Tongue (tissue), 2 donors: ENCODE data around the gene FSD2. TPM values are rescaled to one million over a fixed set of nuclear protein-coding genes. Genes with fewer than 3 reads are reported as not detected.
"Not testable (repeated sequence)": the region's sequence is repeated elsewhere in the genome, so short reads cannot be mapped to it uniquely, and the experiment has no call there.

Experiments
- DNase-seq: peaks from one replicate; pipeline ENCODE4 v3.0.0-alpha.2; 2015
- total RNA-seq: library from RNA; depleted of rRNA; stranded (reverse); fragments of >200 nt; gene quantifications from one replicate; pipeline ENCODE4 v1.2.3, GENCODE V29; 2014

FSD2 gene
- total RNA-seq, 1 donor from 2014 or later = 58.6 TPM

DNA sequence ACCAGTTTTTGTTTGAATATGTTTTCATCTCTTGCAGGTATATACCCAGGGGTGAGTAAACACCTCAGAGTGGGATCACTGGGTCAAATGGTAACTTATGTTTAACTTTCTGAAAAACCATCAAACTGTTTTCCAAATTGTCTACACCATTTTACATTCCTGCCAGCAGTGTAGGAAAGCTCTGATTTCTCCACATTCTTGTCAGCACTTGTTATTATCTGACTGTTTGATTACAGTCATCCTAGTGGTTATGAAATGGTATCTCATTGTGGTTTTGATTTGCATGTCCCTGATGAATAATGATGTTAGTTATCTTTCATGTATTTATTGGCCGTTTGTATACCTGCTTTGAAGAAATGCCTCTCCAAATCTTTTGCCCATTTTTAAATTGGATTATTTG lies 13.8 kb downstream of the FSD2 start:
- DNase-seq = no peak

DNA sequence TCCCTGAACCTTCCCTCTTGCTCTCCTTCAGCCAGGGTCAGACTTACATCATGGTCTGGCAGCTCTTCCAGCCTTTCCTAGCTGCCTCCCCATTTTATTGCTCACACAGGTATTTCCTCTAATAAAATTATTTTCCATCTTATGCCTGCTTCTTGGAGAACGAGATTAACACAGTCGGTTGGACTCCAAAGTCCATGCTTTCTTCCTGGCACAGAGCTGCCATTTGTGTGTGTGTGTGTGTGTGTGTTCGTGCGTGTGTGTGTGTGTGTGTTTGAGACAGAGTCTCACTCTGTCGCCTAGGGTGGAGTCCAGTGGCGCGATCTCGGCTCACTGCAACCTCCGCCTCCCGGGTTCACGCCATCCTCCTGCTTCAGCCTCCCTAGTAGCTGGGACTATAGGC lies 15.5 kb downstream of the FSD2 start:
- no peak for DNase-seq

DNA sequence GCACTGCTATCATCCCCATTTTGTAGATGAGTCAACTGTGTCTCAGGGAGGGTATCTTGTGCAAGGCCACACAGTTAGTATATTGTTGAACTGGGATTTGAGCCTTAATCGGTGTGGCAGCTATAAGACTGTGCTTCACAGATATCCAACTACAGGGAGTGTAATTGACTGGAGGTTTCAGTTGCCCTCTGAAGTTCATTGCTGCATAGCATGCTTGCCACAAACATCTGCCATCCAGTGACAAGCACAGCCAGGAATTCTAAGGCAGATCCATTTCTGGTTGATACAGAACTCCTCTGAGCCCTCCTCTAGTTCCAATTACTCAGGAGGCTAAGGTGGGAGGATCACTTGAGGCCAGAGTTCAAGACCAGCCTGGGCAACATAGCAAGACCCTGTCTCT lies 16.4 kb downstream of the FSD2 start:
- DNase-seq = no peak

DNA sequence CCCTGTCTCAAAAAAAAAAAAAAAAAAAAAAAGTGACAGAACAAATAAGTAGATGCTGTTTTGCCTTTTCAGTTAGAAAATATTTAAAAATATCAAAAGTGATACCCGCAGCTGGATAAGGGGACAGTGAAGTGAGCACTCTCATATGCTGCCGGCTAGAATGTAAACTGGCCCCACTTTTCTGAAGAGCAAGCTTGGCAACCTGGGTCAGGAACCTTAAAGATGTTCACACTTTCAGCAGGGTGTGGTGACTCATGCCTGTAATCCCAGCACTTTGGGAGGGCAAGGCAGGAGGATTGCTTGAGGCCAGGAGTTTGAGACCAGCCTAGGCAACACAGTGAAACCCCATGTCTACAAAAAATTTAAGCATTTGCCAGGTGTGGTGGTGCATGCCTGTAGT lies 17.4 kb downstream of the FSD2 start:
- DNase-seq = no peak

DNA sequence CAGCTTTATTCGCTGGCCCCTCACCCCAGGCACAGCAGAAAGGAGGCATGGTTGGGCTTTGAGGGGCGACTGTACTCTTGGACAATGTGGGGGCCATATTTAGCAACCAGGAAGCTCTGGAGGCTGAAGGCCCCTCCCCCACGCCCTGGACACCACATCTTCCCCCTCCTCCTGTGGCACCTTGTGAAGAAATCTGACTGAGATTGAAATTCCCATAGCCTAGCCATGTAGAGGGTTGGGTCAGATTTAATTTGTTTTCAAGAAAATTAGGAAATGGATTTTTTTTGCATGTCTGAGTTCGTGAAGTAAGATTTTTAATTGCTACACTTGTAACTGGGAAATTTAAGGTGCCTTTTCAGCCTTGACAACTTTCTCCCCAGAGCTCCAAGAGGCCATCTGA lies 24.5 kb downstream of the FSD2 start:
- DNase-seq = no peak

DNA sequence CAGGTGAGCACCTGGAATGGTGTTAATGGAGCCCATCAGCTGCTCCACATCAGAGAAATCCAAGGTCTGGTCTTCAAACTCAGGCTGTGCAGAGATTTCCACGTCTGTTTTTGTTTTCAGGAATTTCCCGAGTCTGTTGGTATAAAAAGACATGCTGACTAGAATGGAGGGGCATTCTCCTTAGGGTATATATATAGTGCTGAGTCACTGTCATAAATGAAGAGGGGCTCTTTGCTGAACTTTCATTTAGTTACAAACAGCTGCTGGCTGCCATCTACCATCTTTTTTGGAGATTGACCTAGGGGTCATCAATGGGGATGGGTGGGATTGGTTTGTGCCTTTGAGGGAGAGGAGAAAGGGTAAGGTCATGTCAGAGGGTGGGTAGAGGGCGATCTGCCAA lies 27.1 kb downstream of the FSD2 start:
- DNase-seq = no peak

DNA sequence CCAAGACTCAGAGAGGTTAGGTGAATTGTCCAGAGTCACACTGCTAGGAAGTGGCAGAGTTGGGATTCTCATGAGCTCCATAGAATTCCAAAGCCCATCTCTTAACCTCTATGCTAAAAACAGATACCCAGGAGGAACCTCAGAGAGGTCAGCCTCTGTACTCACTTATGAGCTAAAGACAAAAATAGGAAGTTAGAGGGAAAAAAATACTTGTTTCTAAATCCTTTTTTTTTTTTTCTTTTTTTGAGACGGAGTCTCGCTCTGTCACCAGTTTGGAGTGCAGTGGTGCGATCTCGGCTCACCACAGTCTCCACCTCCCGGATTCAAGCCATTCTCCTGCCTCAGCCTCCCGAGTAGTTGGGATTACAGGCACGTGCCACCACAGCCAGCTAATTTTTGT lies 31.4 kb downstream of the FSD2 start:
- no peak for DNase-seq

DNA sequence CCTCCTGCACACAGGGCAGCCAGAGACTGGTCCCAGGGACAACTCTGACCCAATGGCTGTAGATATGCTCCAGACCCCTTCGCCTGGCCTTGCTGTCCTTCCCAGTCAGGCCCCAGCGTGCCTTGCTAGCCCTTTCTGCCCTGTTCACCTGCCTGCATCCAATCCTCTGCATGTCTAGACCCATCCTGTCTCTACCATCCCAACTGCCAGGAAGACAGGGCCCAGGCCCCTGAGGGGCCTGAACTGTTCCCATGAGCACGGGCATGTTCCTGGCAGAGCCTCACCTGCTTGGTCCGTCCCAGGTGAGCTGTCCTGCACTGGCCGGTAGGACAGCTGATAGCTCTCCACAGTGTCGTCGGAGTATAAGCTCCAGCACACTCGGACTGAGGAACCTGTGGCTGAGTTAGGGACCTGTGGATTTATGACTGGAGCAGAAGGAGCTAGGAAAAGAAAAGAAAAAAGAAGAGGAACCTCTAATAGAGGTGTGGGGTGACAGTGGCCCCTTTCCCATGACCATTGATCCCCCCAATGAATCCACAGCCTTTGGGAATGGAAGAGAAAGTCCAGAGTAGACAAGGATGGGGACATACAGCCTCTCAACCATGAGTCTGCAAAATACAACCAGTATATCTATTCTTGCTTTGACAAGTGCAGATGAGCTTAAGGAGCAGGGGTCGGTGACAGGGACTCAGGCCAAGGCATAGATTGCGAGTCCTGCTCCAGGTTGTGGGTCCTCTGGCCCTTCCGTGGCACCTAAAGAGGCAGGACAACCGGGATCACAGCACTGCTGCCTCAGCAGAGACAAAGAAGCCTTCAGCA lies 33.9 kb downstream of the FSD2 start:
- no peak for DNase-seq

DNA sequence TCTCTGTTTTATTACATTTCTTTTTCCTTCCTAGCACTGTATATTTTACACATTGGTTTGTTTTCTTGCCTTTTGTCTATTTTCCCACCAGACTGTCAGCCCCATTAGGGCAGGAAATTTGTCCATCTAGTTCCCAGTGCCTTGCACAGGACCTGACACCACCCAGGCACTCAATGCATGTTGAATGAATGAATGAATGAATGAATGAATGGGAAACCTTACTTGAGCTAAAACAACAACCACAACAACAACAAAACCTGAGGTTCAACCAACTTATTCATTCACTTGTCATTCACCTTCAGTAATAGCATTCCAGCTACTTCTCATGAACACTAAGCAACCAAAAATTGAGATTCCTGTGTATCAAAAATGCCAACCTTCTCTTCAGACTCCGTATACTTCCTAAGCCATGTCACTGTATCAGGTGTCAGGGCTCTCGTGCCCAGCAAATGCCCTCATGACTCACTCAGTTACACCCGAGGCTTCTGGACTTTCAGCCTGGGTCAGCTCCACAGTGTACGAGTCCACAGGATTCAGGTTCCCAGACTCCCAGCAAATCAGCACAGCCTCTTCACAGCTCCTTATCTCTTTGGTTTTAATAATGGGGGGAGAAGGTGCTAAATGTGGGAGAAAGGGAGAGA lies 37.3 kb downstream of the FSD2 start:
- no peak for DNase-seq

DNA sequence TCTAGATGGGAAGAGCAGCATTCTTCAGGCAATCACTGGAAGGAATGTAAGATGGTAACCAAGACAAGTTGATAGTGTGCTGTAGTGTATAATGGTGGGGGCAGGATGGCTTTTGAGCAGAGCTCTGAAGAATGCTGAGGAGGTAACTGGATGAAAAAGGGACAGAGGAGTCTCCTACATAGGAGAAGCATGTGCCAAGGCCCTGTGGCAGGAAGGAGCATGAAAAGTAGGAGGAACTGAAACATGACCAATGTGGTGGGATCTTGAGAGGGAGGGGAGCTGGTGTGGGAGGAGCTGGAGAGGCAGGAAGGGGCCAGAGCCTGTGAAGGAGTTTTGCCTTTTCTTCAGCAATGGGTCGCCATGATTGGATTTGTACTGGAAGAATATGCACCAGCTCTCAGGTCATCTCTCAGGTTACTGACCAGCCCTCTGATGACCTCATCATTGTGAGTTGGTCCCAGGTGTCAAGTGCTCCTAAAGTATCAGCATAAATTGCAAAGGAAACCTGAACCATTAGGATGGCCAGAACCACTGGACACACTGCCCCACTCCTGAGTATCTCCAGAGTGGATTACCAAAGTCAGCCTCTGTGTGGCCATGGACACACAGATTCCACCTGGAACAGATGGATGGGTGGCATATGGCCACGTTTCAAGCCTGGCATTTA lies 38.6 kb downstream of the FSD2 start:
- no peak for DNase-seq

DNA sequence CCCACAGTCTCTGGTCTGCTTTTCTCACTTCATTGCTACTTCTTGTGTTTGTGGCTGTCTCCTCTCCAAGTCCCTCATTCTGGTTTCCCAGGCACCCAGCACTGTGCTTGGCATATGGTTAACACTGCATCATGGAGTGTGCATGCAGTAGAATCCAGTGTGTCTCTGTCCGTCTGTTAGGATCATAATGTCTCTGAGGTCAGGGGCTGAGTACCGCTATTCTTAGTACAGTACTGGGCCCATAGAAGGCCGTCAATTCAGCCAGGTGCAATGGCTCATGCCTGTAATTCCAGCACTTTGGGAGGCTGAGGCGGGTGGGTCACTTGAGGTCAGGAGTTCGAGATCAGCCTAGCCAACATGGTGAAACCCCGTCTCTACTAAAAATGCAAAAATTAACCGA lies 39.7 kb downstream of the FSD2 start:
- DNase-seq = not testable (repeated sequence)

DNA sequence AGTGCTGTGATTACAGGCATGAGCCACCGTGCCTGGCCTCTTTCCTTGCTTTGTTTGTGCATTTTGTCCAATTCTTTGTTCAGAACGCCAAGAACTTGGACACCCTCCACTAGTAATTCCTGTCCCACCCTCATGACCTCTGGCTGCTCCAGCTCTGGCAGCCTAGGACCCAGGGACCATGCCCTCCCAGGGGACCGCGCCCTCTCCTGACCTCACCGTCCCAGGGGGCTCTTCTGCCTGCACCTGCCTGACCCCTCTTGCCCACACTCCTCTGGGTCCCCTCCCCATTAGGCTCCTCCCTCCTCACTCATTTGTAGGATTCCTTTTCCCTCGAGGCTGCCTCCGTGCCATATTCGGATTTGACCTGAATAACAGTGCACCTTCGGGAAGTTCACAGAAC lies 41.1 kb downstream of the FSD2 start:
- no peak for DNase-seq

DNA sequence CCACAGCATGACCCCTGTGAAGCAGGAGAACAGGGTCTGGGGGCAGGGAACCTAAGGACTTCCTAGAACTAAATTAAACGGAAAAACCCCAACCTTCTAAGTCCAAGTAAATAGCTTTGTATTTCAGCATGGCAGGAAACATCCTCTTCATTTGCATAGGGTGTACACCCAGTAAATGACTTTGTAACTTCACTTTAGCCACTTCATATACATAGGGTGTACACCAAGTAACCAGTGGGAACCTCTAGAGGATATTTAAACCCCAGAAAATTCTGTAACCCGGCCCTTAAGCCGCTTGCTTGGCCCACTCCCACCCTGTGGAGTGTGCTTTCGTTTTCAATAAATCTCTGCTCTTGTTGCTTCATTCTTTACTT lies 41.8 kb downstream of the FSD2 start:
- DNase-seq = no peak

DNA sequence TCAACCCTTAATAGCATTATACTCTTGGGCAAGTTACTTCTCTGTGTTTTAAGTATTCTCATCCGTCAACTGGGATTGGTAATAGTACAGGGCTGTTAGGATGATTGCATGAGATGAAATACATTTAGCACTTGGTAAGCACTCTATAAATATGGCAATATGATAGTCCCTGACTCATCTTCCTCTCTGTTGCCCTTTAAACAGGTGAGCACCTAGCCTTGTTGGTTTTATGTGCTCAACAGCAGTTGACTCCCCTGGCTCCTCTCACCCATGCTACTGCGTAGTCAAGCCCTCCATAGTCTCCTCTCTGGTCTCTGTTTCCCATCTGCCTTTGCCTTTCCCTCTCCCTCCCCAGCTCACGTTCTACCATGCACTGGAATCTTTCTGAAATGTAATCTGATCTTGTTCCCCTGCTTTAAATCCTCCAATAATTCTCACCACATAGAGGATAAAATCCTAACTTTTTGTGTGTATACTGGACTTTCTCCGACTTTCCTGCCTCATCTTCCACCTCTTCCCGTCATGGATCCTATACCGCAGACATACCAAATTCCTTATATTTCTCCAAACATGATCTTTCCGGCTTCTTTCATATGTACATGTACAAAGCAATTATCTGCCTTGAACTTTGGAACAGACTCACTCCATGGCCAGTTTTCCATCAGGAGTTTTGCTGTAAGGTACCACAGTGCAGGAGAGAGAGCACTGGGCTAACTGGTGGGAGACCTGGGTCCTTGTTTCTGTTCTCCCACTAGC lies 42.3 kb downstream of the FSD2 start:
- DNase-seq = no peak

DNA sequence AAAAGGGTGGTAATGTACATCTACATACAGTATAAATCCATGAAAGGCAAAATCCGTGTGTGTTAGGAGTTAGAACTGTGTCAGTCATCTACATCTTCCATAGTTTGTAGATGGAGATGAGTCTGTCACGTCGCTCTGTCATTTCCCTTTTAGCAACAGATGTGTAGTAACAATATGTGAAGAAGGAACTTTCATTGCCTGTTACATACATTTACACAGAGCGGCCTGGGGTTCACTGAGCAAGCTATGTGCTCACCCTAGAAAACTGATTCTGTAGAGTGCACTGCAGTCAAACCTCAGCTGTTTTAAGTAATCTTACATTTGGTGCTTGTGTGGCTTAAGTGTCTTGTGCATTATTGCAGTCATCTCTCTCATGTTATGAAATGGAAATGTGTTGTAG lies 54.6 kb downstream of the FSD2 start:
- DNase-seq = no peak

DNA sequence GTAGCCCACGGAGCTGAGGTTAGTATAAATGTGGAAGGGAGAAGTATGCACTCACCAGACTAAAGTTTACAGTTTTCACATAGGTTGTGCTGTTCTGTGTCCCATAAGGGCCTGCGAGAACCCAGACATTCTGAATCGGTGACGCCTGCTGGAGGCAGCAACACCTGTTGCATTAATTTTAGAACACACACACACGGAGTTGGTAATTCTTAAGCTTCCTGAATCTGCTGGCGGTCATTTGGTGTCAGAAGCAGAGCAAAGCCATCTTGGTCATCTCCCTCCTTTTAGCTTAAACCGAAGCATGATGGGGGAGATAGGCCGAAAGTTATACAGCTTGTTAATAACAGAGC lies 55.1 kb downstream of the FSD2 start:
- peak; percentile 67 for DNase-seq

DNA sequence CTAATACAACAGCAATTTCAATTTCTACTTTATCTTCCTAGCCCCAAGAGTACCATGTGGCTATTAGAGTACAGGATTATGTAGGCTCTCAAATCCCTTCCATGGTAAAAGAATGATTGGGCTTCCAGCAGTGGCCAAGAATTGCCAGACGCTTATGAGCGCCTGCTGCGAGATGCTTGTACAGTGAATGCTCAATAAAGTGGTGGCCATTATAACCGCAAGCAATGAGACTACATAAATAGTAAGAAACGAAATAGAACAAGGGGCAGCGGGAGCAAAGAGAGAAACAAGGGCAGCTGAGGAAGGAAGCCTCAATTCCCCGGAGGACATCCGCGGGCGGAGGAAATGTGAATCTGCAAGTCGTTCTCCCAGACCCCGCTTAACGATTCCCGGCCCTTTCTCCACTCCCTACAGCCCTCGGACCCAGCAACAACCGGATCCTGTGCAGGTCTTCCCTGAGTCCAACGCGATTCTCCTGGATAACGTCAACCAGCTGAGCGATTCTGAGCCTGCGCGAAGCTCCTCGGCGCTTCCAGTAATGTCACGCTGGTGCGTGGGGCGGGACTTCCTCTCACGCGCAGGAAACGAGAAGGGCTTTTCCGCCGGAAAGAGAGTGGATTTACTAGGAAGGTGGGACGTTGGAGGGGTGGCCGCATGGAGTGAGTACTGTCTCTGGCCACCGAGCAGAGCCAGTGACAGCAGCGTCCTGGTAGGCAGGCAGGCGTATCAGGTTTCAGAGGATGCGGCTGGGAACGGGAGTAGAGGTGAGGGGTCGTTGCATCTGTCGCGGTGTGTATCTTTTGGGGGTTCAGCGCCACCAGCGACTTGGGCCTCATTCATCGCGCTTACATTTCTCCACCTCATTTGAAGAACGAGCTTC lies 55.7 kb downstream of the FSD2 start:
- peak; percentile 98 for DNase-seq

DNA sequence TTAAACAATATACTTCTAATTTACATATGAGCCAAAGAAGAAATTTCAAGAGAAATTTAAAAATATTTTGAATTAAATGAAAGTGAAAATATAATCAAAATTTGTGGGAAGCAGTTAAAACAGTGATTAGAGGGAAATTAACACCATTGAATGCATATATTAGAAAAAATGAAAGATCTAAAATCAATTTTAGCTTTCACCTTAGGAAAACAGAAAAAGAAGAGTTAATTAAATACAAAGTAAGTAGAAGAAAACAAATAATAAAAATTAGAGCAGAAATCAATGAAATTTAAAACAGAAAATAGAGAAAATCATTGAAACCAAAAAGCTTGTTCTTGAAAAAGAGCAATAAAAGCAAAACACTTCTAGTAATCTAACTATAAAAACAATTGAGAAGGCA lies 57.6 kb downstream of the FSD2 start:
- DNase-seq = no peak

DNA sequence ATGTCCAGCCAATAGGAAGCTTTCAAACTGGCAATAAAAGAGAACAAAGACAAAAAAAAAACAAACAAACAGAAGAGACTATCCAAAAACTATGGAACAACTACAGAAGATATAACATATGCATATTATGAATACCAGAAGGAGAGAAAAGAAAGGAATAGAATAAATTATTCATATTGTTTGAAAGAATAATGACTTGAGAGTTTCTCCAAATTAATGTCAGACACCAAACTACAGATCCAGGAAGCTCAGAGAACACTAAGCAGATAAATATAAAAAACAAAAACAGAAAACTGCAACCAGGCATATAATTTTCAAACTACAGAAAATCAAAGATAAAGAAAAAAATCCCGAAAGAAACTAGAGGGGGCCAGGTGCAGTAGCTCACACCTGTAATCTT lies 62.1 kb downstream of the FSD2 start:
- DNase-seq = no peak

DNA sequence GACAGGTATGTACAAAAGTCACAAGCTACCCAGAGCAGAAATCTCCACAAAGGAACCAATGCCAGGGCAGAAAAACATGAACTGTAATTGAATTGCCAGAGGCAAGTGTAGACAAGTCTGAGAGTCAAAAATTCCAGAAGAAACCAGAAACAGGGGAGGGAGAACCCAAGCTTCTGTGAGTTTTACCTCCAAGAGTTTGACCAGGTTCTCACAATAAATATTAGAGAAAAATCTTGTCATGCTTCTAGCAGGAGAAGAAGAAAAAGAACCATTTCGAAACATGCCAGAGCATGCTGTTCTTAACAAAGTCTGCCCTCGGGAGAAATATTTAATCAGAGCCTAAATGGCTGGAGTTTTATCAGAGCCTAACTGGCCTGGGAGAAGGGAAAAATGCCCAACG lies 63.7 kb downstream of the FSD2 start:
- DNase-seq = no peak

DNA sequence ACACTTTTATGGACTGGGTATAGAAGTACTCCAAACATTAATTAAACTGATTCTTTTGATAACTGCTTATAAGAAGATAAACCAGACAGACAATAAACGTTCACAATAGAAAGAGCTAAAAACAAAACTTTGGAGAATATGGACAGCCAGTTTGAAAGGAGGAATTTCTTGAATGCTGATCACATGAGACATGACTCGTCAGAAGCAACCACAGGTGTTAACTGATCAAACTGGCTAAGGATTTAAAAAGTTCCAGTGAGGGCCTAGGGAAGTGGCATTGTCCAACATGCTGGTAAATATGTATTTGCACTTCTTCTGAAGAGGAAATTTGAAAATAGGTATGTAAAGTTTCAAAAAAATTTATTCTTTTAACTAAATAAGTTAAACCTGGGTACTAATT lies 66.8 kb downstream of the FSD2 start:
- no peak for DNase-seq

DNA sequence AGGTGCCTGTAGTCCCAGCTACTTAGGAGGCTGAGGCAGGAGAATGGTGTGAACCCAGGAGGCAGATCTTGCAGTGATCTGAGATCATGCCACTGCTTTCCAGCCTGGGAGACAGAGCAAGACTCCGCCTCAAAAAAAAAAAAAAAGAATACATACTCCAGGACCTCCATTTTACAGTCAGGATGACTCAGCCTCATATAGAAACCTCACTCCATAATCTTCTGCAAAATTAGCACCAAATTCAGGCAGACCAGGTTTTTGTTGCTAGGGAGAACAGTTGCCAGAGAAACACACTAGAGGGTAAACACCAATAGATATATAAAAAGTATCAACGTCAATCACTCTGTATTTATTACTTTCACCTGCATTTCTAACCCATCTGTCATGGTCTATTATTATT lies 67.9 kb downstream of the FSD2 start:
- DNase-seq = no peak
